Heart right ventricle (tissue), 16 donors: ENCODE results near the gene FARP2. TPM values are rescaled to one million over a fixed set of nuclear protein-coding genes. Genes with fewer than 3 reads are reported as not detected.
A peak's percentile ranks its signal among the peaks of the same experiment; 100 is the strongest.

Experiments
- ATAC-seq, 8 donors: fragments of 200-7000 bp; cut with Tn5 transposase; one replicate each; pipeline ENCODE4 v1.9.1; 2020; ENCODE audit warnings: mild to moderate bottlenecking in 8 of 8, moderate library complexity in 8 of 8, moderate number of reproducible peaks in 1 of 8
- DNase-seq, 2 donors: peaks; one replicate each; pipeline ENCODE4 v3.0.0-alpha.2; 2020
- H3K27ac ChIP-seq, 10 donors: fragments of 200-600 bp; sonication (generic) in 2 of 10; one replicate each; pipeline versions ENCODE4 v1.5.0 to v1.8.0; 2020 to 2022; ENCODE audit warnings: mild to moderate bottlenecking in 3 of 10
- H3K27me3 ChIP-seq, 7 donors: fragments of 200-600 bp; one replicate each; pipeline ENCODE4 v1.8.0; 2021 to 2022; ENCODE audit warnings: mild to moderate bottlenecking in 2 of 7
- H3K36me3 ChIP-seq, 9 donors: fragments of 200-600 bp; sonication (generic) in 1 of 9; one replicate each; pipeline versions ENCODE4 v1.5.0 to v1.8.0; 2020 to 2022; ENCODE audit warnings: mild to moderate bottlenecking in 2 of 9
- H3K4me1 ChIP-seq, 9 donors: fragments of 200-600 bp; sonication (generic) in 1 of 9; one replicate each; pipeline versions ENCODE4 v1.5.0 to v1.8.0; 2020 to 2022; ENCODE audit warnings: mild to moderate bottlenecking in 4 of 9
- H3K4me3 ChIP-seq, 10 donors: fragments of 200-600 bp; sonication (generic) in 2 of 10; one replicate each; pipeline versions ENCODE4 v1.5.0 to v1.8.0; 2020 to 2022; ENCODE audit warnings: mild to moderate bottlenecking in 7 of 10, moderate library complexity in 2 of 10
- H3K9me3 ChIP-seq, 11 donors: fragments of 200-600 bp in 10 of 11; sonication (generic) in 2 of 11; one replicate each; pipeline versions ENCODE4 v1.5.0 to v1.8.0; 2013 to 2022; ENCODE audit warnings: mild to moderate bottlenecking in 2 of 11, control low read depth in 1 of 11, moderate library complexity in 1 of 11
- WGBS, 2 donors: extraction: QIAGEN DNeasy Blood & Tissue Kit; methylation state at CpG; one replicate each; pipeline ENCODE4 v1.1.7; 2013; ENCODE audit warnings: inconsistent platforms in 1 of 2; 5-methylcytosine and 5-hydroxymethylcytosine counted together
- intact Hi-C, 10 donors: fragments of 100-400 bp; cut with DNase I; formaldehyde crosslinking; loops; one replicate each; pipeline versions ENCODE4 v1.11.1 to v1.14.2; 2022
- polyA plus RNA-seq, 2 donors: library from polyadenylated mRNA; stranded (reverse); fragments of 200-250 nt; gene quantifications; one replicate each; pipeline ENCODE4 v1.2.3, GENCODE V29; 2013
- total RNA-seq, 10 donors: library from RNA; stranded (reverse); fragmentation: NEBNext Ultra II Directional in 3 of 10; extraction: Animal tissue kit (Norgen Biotek cat#: 25700) in 3 of 10; gene quantifications; one replicate each; pipeline versions ENCODE4 v1.2.1 to v1.2.4, GENCODE V29; 2021 to 2023
- TF ChIP-seq, protein P1 (sequence below), 9 donors: fragments of 200-600 bp; sonication (generic) in 2 of 9; IDR thresholded peaks; one replicate each; pipeline versions ENCODE4 v1.5.0 to v1.8.0; 2021 to 2022; ENCODE audit warnings: antibody characterized with exemption in 9 of 9, mild to moderate bottlenecking in 5 of 9, moderate library complexity in 1 of 9
- donor health status: Arrhythmogenic right ventricular cardiomyopathy.
- donor health status: ischemic (EF 13 %, LVEDD 7.1; RV severe dilation, severe dysfunction).
- donor health status: healthy with polysubstance abuse.
- donor health status: DM: no; HTN: yes; CAD: no.
- donor health status: DM: no; HTN: no; CAD: no.
- donor health status: ischemic (EF 25% LVEDD 6.9; RV normal size, moderate dysfunction).
- donor health status: ischemic (EF 25% LVEDD 5.7; RV mildly dilated, moderate dysfunction).
- donor health status: healthy.
- donor health status: DM: yes; HTN: yes; CAD: no.
- donor health status: Ischemic cardiomyopathy.
- donor health status: ischemic (EF 35%, LVEDD 5.7; RV mildly dilated, moderate dysfunction).
- donor health status: nonischemic (EF 11% LVEDD 7.7; RV severe dilation, severe dysfunction).
- donor health status: DM: yes; HTN: yes; CAD: no.
- donor health status: PGD.
- donor health status: ischemic (EF 29% LVEDD 5.4; RV normal size, mild dysfunction).
- donor health status: nonischemic (EF 23%, LVEDD 6.1; RV moderate dilation, normal function).

FARP2 gene
- total and polyA plus RNA-seq, 12 donors: 7.1 to 23.6 (median 19.3) TPM

DNA sequence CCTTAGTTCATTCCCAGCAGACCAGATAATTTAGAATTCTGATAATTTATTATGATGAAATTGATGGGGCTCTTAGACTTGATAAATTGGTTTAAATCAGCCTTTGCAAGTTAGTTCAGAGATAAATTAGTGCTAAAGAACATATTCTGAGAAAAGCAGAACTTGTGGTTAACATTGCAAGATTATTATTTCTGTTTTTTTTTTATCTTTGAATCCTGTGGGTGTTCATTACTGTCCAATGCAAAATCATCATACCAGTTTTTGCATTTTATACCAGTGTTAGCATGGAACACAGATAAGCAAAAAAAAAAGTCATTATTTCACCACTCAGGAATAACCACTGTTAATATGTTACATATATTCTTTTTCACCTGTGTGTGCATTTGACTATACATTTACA is 31.3 kb upstream of the FARP2 start:
- H3K4me1 ChIP-seq: peaks cover 11 to 59% (median 56%) of the 10 kb centered on the region in 9 donors
- no peak for DNase-seq
- intact Hi-C loops: no loop called here
- H3K36me3 ChIP-seq: peaks cover 0 to 55% (median 12%) of the 10 kb centered on the region in 9 donors
- no peaks in the 10 kb centered on the region for H3K9me3 ChIP-seq
- H3K27ac ChIP-seq: peak overlapping the region in 1 of 10 donors; percentile 23
- H3K4me3 ChIP-seq: no peak overlapping the region
- no peak for ATAC-seq
- H3K27me3 ChIP-seq: no peaks in the 10 kb centered on the region
- TF ChIP-seq, protein P1, sequence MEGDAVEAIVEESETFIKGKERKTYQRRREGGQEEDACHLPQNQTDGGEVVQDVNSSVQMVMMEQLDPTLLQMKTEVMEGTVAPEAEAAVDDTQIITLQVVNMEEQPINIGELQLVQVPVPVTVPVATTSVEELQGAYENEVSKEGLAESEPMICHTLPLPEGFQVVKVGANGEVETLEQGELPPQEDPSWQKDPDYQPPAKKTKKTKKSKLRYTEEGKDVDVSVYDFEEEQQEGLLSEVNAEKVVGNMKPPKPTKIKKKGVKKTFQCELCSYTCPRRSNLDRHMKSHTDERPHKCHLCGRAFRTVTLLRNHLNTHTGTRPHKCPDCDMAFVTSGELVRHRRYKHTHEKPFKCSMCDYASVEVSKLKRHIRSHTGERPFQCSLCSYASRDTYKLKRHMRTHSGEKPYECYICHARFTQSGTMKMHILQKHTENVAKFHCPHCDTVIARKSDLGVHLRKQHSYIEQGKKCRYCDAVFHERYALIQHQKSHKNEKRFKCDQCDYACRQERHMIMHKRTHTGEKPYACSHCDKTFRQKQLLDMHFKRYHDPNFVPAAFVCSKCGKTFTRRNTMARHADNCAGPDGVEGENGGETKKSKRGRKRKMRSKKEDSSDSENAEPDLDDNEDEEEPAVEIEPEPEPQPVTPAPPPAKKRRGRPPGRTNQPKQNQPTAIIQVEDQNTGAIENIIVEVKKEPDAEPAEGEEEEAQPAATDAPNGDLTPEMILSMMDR (IDR thresholded peaks at IDR 0.05): no peak

DNA sequence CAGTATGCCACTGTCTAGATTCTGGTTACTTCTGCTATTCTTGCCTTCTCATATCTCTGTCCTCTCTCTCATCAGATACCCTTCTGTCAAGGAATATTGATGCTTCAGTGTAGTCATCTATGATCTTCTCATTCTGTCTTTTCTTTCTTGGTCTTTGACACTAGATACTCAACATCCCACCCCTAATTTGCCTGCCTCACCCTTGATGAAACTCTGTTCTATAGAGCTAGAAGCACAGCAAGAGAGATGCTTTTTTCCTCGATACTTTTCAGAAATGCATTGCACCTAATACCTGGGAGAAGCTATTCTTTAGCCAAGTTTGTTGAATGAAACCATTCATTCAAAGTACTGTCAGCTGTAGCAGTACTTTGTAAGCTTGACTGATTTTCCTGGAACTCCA is 30.8 kb upstream of the FARP2 start:
- Histone ChIP-seq H3K27me3 (no peaks in the 10 kb centered on the region), H3K4me1 (peaks cover 8 to 54% (median 51%) of the 10 kb centered on the region in 9 donors), H3K4me3 (no peak overlapping the region), H3K27ac (no peak overlapping the region), H3K9me3 (no peaks in the 10 kb centered on the region), H3K36me3 (peaks cover 0 to 59% (median 12%) of the 10 kb centered on the region in 9 donors)
- ATAC-seq: no peak
- intact Hi-C loops: no loop called here
- TF ChIP-seq, protein P1 (IDR thresholded peaks at IDR 0.05): no peak
- 96 to 97% methylated on average over 1 of the region's 1 CpG for WGBS, 2 donors
- no peak for DNase-seq

DNA sequence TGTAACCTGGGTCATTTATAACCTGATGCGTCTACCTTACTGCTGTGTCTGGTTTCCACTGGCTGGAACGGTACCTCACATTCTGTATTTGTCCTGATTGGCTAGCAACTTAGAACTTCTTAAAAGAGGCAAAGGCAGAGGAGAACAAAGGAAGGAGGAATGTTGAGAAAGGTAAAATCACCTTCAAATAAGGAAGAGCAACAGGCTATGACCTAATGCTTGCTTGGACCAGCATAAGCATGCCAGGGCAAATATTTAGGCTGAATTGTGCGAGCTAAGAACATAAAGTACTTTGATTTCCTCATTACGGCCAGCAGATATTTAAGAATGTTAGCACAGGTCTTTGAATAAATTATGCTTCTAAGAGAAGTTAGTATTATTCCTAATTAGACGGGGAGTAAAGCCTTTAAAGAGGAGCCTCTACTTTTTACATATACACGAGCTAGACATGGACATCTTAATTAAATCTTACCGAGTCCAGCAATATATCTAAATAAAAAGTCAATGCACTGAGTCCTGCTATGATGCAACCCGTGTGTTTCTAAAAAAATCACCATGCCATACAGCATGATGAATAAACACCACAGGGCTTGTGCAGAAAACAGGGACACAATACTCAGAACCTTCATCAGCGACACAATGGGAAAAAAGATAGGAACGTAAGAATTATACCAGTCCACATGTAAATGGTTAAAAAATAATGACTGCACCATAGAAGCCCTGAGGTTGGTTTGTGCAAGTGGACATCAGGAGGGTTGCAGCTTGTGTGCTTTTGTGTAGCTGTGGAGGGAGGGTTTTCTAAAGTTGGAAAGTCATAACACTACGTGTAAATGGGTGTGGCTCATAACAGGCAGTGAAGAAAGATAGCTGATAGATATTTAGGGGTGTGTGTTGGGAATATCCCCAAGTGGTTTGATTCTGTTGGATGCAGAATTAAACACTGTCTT is 26.1 kb upstream of the FARP2 start:
- intact Hi-C loops: no loop called here
- DNase-seq (no peak), ATAC-seq (no peak)
- TF ChIP-seq, protein P1 (IDR thresholded peaks at IDR 0.05): no peak
- H3K4me1 ChIP-seq: peaks cover 0 to 7% (median 6%) of the 10 kb centered on the region in 9 donors
- H3K27ac ChIP-seq: no peak overlapping the region
- no peak overlapping the region for H3K4me3 ChIP-seq
- peaks cover 0 to 95% (median 30%) of the 10 kb centered on the region in 9 donors for H3K36me3 ChIP-seq
- 94 to 95% methylated on average over 11 of the region's 11 CpGs for WGBS, 2 donors
- H3K27me3 ChIP-seq: no peaks in the 10 kb centered on the region
- no peaks in the 10 kb centered on the region for H3K9me3 ChIP-seq

DNA sequence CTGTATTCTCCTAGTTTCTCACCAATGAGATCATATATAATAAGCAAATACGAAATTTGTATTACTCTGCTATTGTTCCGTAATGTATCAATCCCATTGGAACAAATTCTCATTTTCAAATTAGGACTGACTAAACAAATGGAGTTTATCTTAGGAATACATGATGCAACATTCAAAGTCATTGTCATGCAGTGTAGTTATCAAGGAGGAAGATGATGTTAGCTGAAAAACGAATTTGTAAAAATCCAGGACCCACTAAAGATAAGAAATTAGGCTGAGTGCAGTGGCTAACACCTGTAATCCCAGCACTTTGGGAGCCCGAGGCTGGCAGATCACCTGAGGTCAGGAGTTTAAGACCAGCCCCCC is 25.5 kb upstream of the FARP2 start:
- WGBS, 2 donors: 85 to 88% methylated on average over 4 of the region's 4 CpGs
- intact Hi-C loops: no loop called here

More for the DNA sequence above, 25.5 kb upstream of the FARP2 start:
- H3K36me3 ChIP-seq: peaks cover 0 to 95% (median 31%) of the 10 kb centered on the region in 9 donors
- TF ChIP-seq, protein P1 (IDR thresholded peaks at IDR 0.05): no peak
- no peak for ATAC-seq
- no peaks in the 10 kb centered on the region for H3K27me3 ChIP-seq
- no peak overlapping the region for H3K27ac ChIP-seq
- H3K9me3 ChIP-seq: no peaks in the 10 kb centered on the region
- DNase-seq: no peak
- peaks cover 0 to under 1% (median 0%) of the 10 kb centered on the region in 9 donors for H3K4me1 ChIP-seq
- no peak overlapping the region for H3K4me3 ChIP-seq
